Measurements from ENCODE around the gene GOLGB1.

- TF ChIP-seq, protein P1, sequence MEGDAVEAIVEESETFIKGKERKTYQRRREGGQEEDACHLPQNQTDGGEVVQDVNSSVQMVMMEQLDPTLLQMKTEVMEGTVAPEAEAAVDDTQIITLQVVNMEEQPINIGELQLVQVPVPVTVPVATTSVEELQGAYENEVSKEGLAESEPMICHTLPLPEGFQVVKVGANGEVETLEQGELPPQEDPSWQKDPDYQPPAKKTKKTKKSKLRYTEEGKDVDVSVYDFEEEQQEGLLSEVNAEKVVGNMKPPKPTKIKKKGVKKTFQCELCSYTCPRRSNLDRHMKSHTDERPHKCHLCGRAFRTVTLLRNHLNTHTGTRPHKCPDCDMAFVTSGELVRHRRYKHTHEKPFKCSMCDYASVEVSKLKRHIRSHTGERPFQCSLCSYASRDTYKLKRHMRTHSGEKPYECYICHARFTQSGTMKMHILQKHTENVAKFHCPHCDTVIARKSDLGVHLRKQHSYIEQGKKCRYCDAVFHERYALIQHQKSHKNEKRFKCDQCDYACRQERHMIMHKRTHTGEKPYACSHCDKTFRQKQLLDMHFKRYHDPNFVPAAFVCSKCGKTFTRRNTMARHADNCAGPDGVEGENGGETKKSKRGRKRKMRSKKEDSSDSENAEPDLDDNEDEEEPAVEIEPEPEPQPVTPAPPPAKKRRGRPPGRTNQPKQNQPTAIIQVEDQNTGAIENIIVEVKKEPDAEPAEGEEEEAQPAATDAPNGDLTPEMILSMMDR (IDR thresholded peaks at IDR 0.05): no peak
- no peak for TF ChIP-seq POLR2A (IDR thresholded peaks at IDR 0.05)
- TF ChIP-seq EP300 (IDR thresholded peaks at IDR 0.05): no peak
Measured at GRCh38 chr3:121619691-121620090, 129.8 kb downstream of the GOLGB1 start.
